RWPE2 (cell line): ENCODE measurements around the gene ALG8.
A peak's percentile ranks its signal among the peaks of the same experiment; 100 is the strongest.
"Not testable (repeated sequence)": the region's sequence is repeated elsewhere in the genome, so short reads cannot be mapped to it uniquely, and the experiment has no call there.

Source experiments
- ATAC-seq: fragments of 200-7000 bp; cut with Tn5 transposase; 3 replicates; pipeline ENCODE4 v1.9.1; 2021; ENCODE audit warnings: low read depth
- DNase-seq: peaks from one replicate; pipeline ENCODE4 v3.0.0-alpha.2; 2020; ENCODE audit warnings: low spot score
- H3K27ac ChIP-seq: fragments of 450-650 bp; 2 replicates; pipeline ENCODE4 v1.5.1; 2017; ENCODE audit warnings: mild to moderate bottlenecking; ENCODE audit not compliant: poor library complexity, severe bottlenecking
- H3K27me3 ChIP-seq: fragments of 250-450 bp; sonication (Bioruptor Pico); 2 replicates; pipeline ENCODE4 v1.5.1; 2021; ENCODE audit warnings: mild to moderate bottlenecking, moderate library complexity; ENCODE audit not compliant: insufficient read depth, poor library complexity, severe bottlenecking
- H3K36me3 ChIP-seq: fragments of 250-450 bp; sonication (Bioruptor Pico); 2 replicates; pipeline ENCODE4 v1.5.1; 2020; ENCODE audit warnings: low read depth, mild to moderate bottlenecking, moderate library complexity
- H3K4me1 ChIP-seq: fragments of 250-450 bp; sonication (Bioruptor Pico); 2 replicates; pipeline ENCODE4 v1.5.1; 2021; ENCODE audit warnings: mild to moderate bottlenecking, moderate library complexity; ENCODE audit not compliant: insufficient read depth, poor library complexity, severe bottlenecking
- H3K4me3 ChIP-seq: fragments of 250-450 bp; sonication (Bioruptor Pico); 2 replicates; pipeline ENCODE4 v1.5.1; 2021; ENCODE audit warnings: mild to moderate bottlenecking, moderate library complexity; ENCODE audit not compliant: severe bottlenecking
- H3K9me3 ChIP-seq: fragments of 250-450 bp; sonication (Bioruptor Pico); 2 replicates; pipeline ENCODE4 v1.5.1; 2021; ENCODE audit warnings: mild to moderate bottlenecking, moderate library complexity; ENCODE audit not compliant: severe bottlenecking
- CTCF ChIP-seq: fragments of 450-650 bp; IDR thresholded peaks from one replicate; pipeline ENCODE4 v1.5.1; 2017; ENCODE audit warnings: mild to moderate bottlenecking, moderate library complexity; ENCODE audit not compliant: poor library complexity, severe bottlenecking

Gene ALG8

DNA sequence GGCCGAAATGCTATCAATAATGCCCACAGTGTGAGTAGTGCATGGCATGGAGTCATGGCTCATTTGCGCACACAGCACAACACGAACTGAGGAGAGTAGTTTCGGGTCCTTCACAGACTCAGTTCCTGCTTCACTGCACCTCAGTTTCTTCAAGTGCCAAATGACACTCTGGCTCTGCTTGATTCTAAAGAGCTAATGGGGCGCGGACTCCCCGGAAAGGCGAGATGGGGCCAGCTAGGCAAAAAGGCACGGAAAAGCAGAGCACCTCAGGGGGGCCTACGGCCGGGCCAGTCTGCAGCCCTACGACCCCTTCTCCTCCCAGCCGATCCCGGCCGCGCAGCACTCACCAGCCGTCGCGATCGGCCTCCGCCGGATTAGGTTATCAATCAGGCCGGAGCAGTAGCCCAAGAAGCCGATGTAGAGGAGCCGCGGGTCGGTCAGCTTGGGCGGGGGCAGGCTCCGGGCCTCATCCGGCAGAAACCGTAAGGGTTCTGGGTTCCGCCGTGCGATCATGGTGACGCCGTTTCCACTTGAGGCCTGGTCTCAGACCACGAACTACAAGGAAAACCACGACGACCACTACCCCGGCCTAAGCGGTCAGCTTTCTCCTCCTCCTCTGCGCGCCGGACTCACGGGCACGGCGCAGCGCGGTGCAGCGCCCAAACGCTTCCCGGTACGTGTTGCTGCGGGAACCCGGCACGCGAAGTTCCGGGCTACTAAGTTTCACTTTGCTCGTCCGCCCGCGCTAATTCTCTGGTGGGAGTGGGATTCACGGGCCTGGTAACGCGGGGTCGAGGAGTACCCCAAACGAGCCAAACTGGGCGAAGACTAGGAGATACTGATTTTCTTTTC is 60.0 kb downstream of the ALG8 start, which contains the start of gene NDUFC2:
Gene NDUFC2, minus strand, starts transcription at position 631 of the 852 bp plus-strand sequence. Its CDS starts 118 bp downstream, at position 513.
- peaks cover 5% of the 10 kb centered on the region for H3K4me1 ChIP-seq
- H3K36me3 ChIP-seq = peaks cover 4% of the 10 kb centered on the region; the same call in 1 of the 2 replicates
- H3K4me3 ChIP-seq = peak within 1 kb of the TSS; percentile 75
- TF ChIP-seq CTCF = no peak
- peak within 1 kb of the TSS; percentile 41 for H3K27ac ChIP-seq
- no peaks in the 10 kb centered on the region for H3K27me3 ChIP-seq
- ATAC-seq (peak; percentile 89), DNase-seq (peak; percentile 70)
- no peaks in the 10 kb centered on the region for H3K9me3 ChIP-seq

- peaks cover 5% of the 10 kb centered on the region for H3K4me1 ChIP-seq
- H3K36me3 ChIP-seq = peaks cover 4% of the 10 kb centered on the region; the same call in 1 of the 2 replicates
- no peak overlapping the region for H3K27ac ChIP-seq
- peak overlapping the region; percentile 75 for H3K4me3 ChIP-seq
- H3K27me3 ChIP-seq = no peaks in the 10 kb centered on the region
- H3K9me3 ChIP-seq = no peaks in the 10 kb centered on the region
- DNase-seq (no peak), ATAC-seq (no peak)
- TF ChIP-seq CTCF = no peak
Observed at GRCh38 chr11:78078218-78079167, 60.9 kb downstream of the ALG8 start.

DNA sequence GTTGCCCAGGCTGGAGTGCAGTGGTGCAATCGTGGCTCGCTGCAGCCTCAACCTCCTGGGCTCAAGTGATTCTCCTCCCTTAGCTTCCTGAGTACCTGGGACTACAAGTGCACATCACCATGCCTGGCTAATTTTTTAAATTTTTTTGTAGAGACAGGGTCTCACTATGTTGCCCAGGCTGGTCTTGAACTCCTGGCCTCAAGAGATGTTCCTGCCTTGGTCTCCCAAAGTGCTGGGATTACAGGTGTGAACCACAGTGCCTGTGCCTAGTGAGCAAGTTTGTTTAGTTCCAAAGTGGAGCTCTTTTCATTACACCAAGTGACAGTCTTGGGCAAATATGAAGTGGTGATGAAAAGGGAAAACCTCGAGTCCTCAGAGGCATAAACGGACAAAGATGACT is 61.8 kb downstream of the ALG8 start:
- peaks cover 11% of the 10 kb centered on the region for H3K36me3 ChIP-seq
- not testable (repeated sequence) for H3K27ac ChIP-seq, H3K9me3 ChIP-seq, H3K27me3 ChIP-seq, DNase-seq, H3K4me3 ChIP-seq, ATAC-seq, H3K4me1 ChIP-seq

DNA sequence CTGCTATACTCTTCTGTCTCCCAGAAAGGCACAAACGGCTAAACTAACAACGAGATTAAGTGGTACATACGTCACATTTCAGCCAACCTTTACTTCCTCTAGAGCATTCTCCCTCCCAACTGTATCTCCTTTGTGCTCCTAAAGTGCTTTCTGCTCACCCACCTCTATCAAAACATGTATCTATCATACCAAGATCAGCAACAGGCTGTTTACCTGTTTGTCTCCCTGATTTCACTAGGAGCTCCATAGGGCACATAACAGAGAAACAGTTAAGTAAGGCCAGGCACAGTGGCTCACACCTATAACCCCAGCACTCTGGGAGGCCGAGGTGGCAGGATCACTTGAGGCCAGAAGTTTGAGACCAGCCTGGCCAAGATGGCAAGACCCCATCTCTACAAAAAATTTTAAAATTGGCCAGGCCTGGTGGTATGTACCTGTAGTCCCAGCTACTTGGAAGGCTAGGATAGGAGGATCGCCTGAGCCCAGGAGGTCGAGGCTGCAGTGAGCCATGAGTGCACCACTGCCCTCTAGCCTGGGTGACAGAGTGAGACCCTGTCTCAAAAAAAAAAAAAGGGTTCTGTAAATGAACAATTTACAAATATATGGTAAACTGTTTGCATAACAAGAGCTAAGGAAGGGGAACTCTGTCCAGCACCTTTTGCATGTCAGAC is 62.6 kb downstream of the ALG8 start:
- ATAC-seq = no peak
- no peak for DNase-seq
- no peak for TF ChIP-seq CTCF
- H3K27ac ChIP-seq = no peak overlapping the region
- no peak overlapping the region for H3K4me3 ChIP-seq
- H3K9me3 ChIP-seq = no peaks in the 10 kb centered on the region
- no peaks in the 10 kb centered on the region for H3K27me3 ChIP-seq
- H3K4me1 ChIP-seq = peaks cover 5% of the 10 kb centered on the region
- peaks cover 19% of the 10 kb centered on the region for H3K36me3 ChIP-seq

GRCh38 chr11:78074756-78075155 is 64.7 kb downstream of the ALG8 start:
- H3K9me3 ChIP-seq = no peaks in the 10 kb centered on the region
- peaks cover 39% of the 10 kb centered on the region for H3K36me3 ChIP-seq
- ATAC-seq (no peak), DNase-seq (no peak)
- H3K27me3 ChIP-seq = no peaks in the 10 kb centered on the region
- H3K4me3 ChIP-seq = no peak overlapping the region
- no peak overlapping the region for H3K27ac ChIP-seq
- H3K4me1 ChIP-seq = peaks cover 5% of the 10 kb centered on the region
- no peak for TF ChIP-seq CTCF
